Esophagus (tissue), 2 donors: ENCODE results near the gene CA5A. TPM values are rescaled to one million over a fixed set of nuclear protein-coding genes. Genes with fewer than 3 reads are reported as not detected.
"Not testable (repeated sequence)": the region's sequence is repeated elsewhere in the genome, so short reads cannot be mapped to it uniquely, and the experiment has no call there.

Experiments
- H3K27ac ChIP-seq, 2 donors: one replicate each; pipeline ENCODE4 v1.5.1; 2013; ENCODE audit warnings: low read depth in 2 of 2, mild to moderate bottlenecking in 2 of 2, inconsistent platforms in 1 of 2, low read length in 1 of 2, moderate library complexity in 1 of 2
- H3K27me3 ChIP-seq, 2 donors: one replicate each; pipeline ENCODE4 v1.6.1; 2013; ENCODE audit warnings: low read length in 2 of 2, control low read depth in 1 of 2, mild to moderate bottlenecking in 1 of 2; ENCODE audit not compliant: insufficient read depth in 2 of 2, control insufficient read depth in 1 of 2
- H3K36me3 ChIP-seq, 2 donors: one replicate each; pipeline ENCODE4 v1.6.1; 2013; ENCODE audit warnings: low read length in 1 of 2; ENCODE audit not compliant: control insufficient read depth in 2 of 2, insufficient read depth in 2 of 2
- H3K4me1 ChIP-seq, 2 donors: one replicate each; pipeline ENCODE4 v1.6.1; 2013; ENCODE audit warnings: low read length in 1 of 2; ENCODE audit not compliant: control insufficient read depth in 2 of 2, insufficient read depth in 2 of 2
- H3K4me3 ChIP-seq, 2 donors: one replicate each; pipeline ENCODE4 v1.5.1; 2013; ENCODE audit warnings: low read length in 2 of 2, mild to moderate bottlenecking in 2 of 2, low read depth in 1 of 2, moderate library complexity in 1 of 2
- H3K9me3 ChIP-seq, 2 donors: one replicate each; pipeline ENCODE4 v1.6.1; 2013; ENCODE audit warnings: mild to moderate bottlenecking in 2 of 2, low read depth in 1 of 2, low read length in 1 of 2, moderate library complexity in 1 of 2; ENCODE audit not compliant: control insufficient read depth in 2 of 2, insufficient read depth in 1 of 2
- WGBS, 2 donors: extraction: QIAGEN DNeasy Blood & Tissue Kit; methylation state at CpG; one replicate each; pipeline ENCODE4 v1.1.7; 2013; 5-methylcytosine and 5-hydroxymethylcytosine counted together
- polyA plus RNA-seq, 2 donors: library from polyadenylated mRNA; stranded (reverse); fragments of 200-250 nt; gene quantifications; one replicate each; pipeline ENCODE4 v1.2.3, GENCODE V29; 2013
- donor health status: healthy with polysubstance abuse.
- donor health status: Bipolar disorder and iron deficiency.

CA5A gene
- polyA plus RNA-seq, 2 donors: not detected

DNA sequence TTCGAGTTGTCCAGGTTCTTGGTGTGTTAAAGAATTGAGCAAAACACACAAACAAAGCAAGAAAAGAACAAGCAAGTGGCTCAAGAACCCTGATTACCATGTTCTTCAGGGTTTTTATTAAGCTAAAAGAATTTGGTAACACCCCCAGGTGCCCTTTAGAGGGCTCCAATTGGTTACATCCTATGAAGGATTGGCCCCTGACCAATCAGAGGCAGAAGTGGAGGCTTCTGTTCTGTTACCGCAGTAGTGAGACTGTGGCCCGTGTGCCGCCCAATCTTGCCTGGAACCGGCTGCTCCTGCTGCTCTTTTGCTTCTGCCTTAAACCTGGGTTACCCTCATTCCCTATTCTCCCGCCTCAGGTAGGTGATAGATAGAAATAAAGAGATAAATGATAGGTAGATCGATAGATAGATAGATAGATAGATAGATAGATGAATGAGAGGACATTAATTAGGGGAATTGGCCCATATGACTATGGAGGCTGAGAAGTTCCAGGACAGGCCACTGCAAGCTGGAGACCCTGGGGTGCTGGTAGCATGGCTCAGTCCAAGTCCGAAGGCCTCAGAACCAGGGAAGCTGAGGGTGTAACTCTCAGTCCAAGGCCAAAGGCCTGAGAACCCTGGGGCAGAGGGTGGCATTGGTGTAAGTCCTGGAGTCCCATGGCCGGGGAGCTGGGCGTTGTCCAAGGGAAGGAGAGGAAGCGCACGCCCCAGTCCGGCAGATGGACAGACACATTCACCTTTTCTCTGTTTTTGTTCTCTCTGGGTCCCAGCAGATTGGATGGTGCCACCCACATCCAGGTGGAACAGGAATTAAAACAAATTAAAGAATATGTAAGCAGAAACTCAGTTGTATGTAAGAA, 3.5 kb upstream of the CA5A start:
- Histone ChIP-seq H3K9me3 (no peaks in the 10 kb centered on the region), H3K4me1 (no peaks in the 10 kb centered on the region), H3K27me3 (no peaks in the 10 kb centered on the region), H3K4me3 (no peak overlapping the region), H3K36me3 (no peaks in the 10 kb centered on the region), H3K27ac (no peak overlapping the region)
- WGBS, 2 donors: 87 to 92% methylated on average over 13 of the region's 13 CpGs

DNA sequence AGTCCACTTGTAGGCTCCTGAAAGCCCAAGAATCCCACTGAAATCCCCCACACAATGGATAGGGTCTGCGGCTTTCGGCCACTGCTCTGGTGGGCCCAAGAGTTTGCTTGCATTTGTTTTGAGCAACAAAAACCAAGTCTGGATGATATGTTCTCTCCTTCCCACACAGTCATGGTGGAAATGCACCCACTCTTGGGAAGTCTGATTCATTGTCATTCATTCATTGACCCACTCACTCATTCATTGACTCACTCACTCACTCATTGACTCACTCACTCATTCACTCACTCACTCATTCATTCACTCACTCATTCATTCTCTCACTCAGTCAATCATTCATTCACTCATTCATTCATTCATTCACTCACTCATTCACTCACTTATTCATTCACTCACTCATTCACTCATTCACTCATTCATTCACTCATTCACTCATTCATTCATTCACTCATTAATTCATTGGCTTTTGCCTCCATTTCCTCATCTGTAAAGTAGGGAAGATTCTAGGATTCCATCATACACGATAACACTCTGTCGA, 2.2 kb upstream of the CA5A start:
- Histone ChIP-seq H3K27ac (no peak overlapping the region), H3K4me1 (no peaks in the 10 kb centered on the region), H3K27me3 (no peaks in the 10 kb centered on the region), H3K36me3 (no peaks in the 10 kb centered on the region), H3K4me3 (no peak overlapping the region), H3K9me3 (no peaks in the 10 kb centered on the region)
- 94 to 95% methylated on average over 4 of the region's 4 CpGs for WGBS, 2 donors

DNA sequence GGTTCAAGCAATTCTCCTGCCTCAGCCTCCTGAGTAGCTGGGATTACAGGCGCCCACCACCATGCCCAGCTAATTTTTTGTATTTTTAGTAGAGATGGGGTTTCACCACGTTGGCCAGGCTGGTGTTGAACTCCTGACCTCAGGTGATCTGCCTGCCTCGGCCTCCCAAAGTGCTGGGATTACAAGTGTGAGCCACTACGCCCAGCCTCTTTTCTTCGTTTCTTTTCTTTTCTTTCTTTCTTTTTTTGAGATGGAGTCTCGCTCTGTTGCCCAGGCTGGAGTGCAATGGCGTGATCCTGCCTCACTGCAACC, 858 bp upstream of the CA5A start:
- 86 to 89% methylated on average over 7 of the region's 7 CpGs for WGBS, 2 donors
- H3K36me3 ChIP-seq, H3K9me3 ChIP-seq, H3K27me3 ChIP-seq, H3K27ac ChIP-seq, H3K4me3 ChIP-seq, H3K4me1 ChIP-seq: not testable (repeated sequence)

- H3K9me3 ChIP-seq, H3K4me1 ChIP-seq, H3K27ac ChIP-seq, H3K27me3 ChIP-seq, H3K36me3 ChIP-seq, H3K4me3 ChIP-seq: not testable (repeated sequence)
- WGBS, 2 donors: 92 to 93% methylated on average over 14 of the region's 14 CpGs
Observed at GRCh38 chr16:87936016-87936374, 334 bp downstream of the CA5A start.

DNA sequence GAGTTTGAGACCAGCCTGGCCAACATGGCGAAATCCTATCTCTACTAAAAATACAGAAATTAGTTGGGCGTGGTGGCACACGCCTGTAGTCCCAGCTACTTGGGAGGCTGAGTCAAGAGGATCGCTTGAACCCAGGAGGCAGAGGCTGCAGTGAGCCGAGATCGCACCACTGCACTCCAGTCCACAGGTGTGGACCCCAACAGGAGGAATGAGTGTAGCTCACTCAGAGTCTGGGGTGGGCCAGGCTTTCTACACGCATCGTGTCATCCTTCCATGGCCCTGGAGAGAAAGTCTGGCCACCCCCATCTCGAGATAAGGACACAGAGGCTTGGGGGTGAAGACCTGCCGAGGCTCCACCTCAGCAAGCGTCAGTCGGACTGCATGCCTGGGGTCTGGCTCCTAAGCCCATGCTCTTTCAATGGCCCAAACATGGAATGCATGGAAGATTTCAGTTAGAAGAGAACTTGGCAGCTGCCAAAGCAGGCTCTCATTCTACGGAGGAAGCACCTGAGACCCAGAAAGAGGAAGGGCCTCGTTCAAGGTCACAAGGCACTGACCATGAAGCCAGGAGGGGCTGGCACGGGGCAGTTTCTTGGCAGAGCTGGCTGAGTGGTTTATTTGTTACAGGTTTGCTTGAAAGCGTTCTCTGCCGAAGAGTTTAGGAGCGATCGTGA, 1.4 kb downstream of the CA5A start:
- not testable (repeated sequence) for H3K9me3 ChIP-seq, H3K27me3 ChIP-seq, H3K4me3 ChIP-seq, H3K27ac ChIP-seq, H3K4me1 ChIP-seq, H3K36me3 ChIP-seq
- 85% methylated on average over 18 to 19 of the region's 19 CpGs for WGBS, 2 donors

DNA sequence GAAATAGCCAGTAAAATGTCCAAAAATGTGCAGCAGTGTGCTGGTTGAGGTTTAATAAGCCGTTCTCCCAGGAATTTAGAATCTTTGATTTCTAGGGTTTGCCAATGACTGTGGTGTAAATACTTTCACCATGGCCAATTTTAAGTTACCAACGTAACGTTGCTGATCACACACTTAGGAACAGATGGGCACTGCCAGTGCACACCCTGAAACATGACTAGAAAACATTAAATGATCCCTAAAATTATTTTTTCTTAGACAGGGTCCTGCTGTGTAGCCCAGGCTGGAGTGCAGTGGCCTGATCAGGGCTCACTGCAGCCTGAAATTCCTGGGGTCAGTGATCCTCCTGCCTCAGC, 3.2 kb downstream of the CA5A start:
- Histone ChIP-seq H3K4me3 (no peak overlapping the region), H3K9me3 (no peaks in the 10 kb centered on the region), H3K27me3 (peaks cover 0 to 2% of the 10 kb centered on the region in 2 donors), H3K4me1 (no peaks in the 10 kb centered on the region), H3K36me3 (no peaks in the 10 kb centered on the region), H3K27ac (no peak overlapping the region)
- WGBS, 2 donors: 91 to 93% methylated on average over 3 of the region's 3 CpGs

GRCh38 chr16:87932475-87933139, 3.7 kb downstream of the CA5A start:
- H3K36me3 ChIP-seq, H3K4me3 ChIP-seq, H3K9me3 ChIP-seq, H3K4me1 ChIP-seq, H3K27me3 ChIP-seq, H3K27ac ChIP-seq: not testable (repeated sequence)
- WGBS, 2 donors: 83% methylated on average over 16 to 17 of the region's 17 CpGs

GRCh38 chr16:87931504-87931903, 4.8 kb downstream of the CA5A start:
- Histone ChIP-seq H3K4me3 (no peak overlapping the region), H3K27ac (no peak overlapping the region), H3K36me3 (no peaks in the 10 kb centered on the region), H3K27me3 (peaks cover 0 to 2% of the 10 kb centered on the region in 2 donors), H3K9me3 (no peaks in the 10 kb centered on the region), H3K4me1 (no peaks in the 10 kb centered on the region)
- WGBS, 2 donors: 83 to 91% methylated on average over 17 of the region's 17 CpGs

GRCh38 chr16:87930456-87930855, 5.9 kb downstream of the CA5A start:
- WGBS, 2 donors: 64 to 65% methylated on average over 11 of the region's 11 CpGs
- Histone ChIP-seq H3K36me3 (no peaks in the 10 kb centered on the region), H3K4me3 (no peak overlapping the region), H3K27me3 (peaks cover 0 to 2% of the 10 kb centered on the region in 2 donors), H3K27ac (no peak overlapping the region), H3K4me1 (no peaks in the 10 kb centered on the region), H3K9me3 (no peaks in the 10 kb centered on the region)
